Spinal cord (tissue), 10 donors: Measurements from ENCODE around the gene FXYD1. TPM values are rescaled to one million over a fixed set of nuclear protein-coding genes. Genes with fewer than 3 reads are reported as not detected.

Source experiments
- DNase-seq, 6 donors: peaks; one replicate each; pipeline versions ENCODE4 v3.0.0 to v3.0.0-alpha.2; 2013 to 2015; ENCODE audit warnings: low spot score in 6 of 6, low read depth in 4 of 6
- H3K27ac ChIP-seq: one replicate; pipeline ENCODE4 v1.5.1; 2013; ENCODE audit warnings: low read depth, low read length, control low read depth
- H3K27me3 ChIP-seq: one replicate; pipeline ENCODE4 v1.6.1; 2013; ENCODE audit warnings: low read length; ENCODE audit not compliant: control insufficient read depth, insufficient read depth
- H3K36me3 ChIP-seq: one replicate; pipeline ENCODE4 v1.6.1; 2013; ENCODE audit warnings: low read length; ENCODE audit not compliant: control insufficient read depth, insufficient read depth
- H3K4me1 ChIP-seq: one replicate; pipeline ENCODE4 v1.6.1; 2013; ENCODE audit warnings: low read length; ENCODE audit not compliant: control insufficient read depth, insufficient read depth
- H3K4me3 ChIP-seq: one replicate; pipeline ENCODE4 v1.5.1; 2013; ENCODE audit warnings: low read depth, low read length, control low read depth
- H3K9me3 ChIP-seq: one replicate; pipeline ENCODE4 v1.6.1; 2013; ENCODE audit warnings: low read length; ENCODE audit not compliant: control insufficient read depth, insufficient read depth
- WGBS: methylation state at CpG from one replicate; pipeline ENCODE4 v1.1.5; 2013; ENCODE audit warnings: missing lambda C conversion rate; ENCODE audit not compliant: insufficient coverage; 5-methylcytosine and 5-hydroxymethylcytosine counted together
- polyA plus RNA-seq, 2 donors: library from polyadenylated mRNA; unstranded; fragments of 120-200 nt; gene quantifications; one replicate each; pipeline ENCODE4 v1.2.1, GENCODE V29; 2013; ENCODE audit not compliant: insufficient read length in 2 of 2
- total RNA-seq, 2 donors: library from RNA; depleted of rRNA in 1 of 2; stranded (reverse); fragments of 120-200 nt in 1 of 2; fragments of >200 nt in 1 of 2; gene quantifications; one replicate each; pipeline versions ENCODE4 v1.2.3 to v1.2.4, GENCODE V29; 2013 to 2014
- donor health status: healthy.

Gene FXYD1
- total and polyA plus RNA-seq, 4 donors: 20.4 to 104 (median 48.1) TPM

DNA sequence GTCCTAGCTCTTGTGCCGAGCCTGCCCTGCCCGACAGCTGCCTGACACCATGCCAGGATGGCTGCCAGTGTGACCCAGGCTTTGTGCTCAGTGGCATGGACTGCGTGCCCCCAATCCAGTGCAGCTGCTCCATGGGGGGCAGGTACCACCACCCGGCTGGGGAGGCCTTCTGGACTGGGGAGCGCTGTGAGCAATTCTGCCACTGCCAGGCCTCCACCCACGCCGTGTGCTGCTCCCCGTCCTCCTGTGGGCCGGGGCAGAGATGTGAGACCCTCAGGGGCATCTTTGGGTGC is 32.4 kb upstream of the FXYD1 start:
- H3K4me3 ChIP-seq: no peak overlapping the region
- no peaks in the 10 kb centered on the region for H3K9me3 ChIP-seq
- no peak for DNase-seq
- WGBS: 89% methylated on average over 9 of the region's 9 CpGs
- H3K27me3 ChIP-seq: no peaks in the 10 kb centered on the region
- H3K27ac ChIP-seq: no peak overlapping the region
- no peaks in the 10 kb centered on the region for H3K36me3 ChIP-seq
- peaks cover 6% of the 10 kb centered on the region for H3K4me1 ChIP-seq

- H3K9me3 ChIP-seq: no peaks in the 10 kb centered on the region
- H3K27ac ChIP-seq: no peak overlapping the region
- H3K36me3 ChIP-seq: no peaks in the 10 kb centered on the region
- H3K27me3 ChIP-seq: no peaks in the 10 kb centered on the region
- H3K4me3 ChIP-seq: no peak overlapping the region
- no peak for DNase-seq
- peaks cover 13% of the 10 kb centered on the region for H3K4me1 ChIP-seq
- no CpG with 5 or more reads among the region's 2 CpGs for WGBS
Measured at GRCh38 chr19:35106898-35107541, 31.6 kb upstream of the FXYD1 start.

DNA sequence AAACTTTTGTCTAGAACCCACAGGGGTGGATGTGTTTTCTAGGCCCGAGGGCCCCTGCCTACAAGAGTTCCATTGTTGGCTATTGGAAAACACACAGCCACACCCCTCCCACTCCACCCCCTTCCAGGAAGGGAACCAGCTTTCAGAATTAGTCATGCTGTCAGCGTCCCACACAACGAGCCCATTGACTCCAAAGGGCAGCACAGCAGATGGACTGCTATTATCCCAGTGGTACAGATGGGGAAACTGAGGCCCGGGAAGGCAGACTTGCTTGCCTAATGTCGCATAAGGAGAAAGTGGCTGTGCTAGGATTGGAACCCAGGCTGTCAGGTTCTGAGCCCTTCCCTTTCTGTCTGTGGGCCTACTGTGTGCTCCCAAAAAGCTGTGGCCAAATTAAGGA is 31.1 kb upstream of the FXYD1 start:
- Histone ChIP-seq H3K9me3 (no peaks in the 10 kb centered on the region), H3K27ac (peak overlapping the region; percentile 44), H3K27me3 (no peaks in the 10 kb centered on the region), H3K36me3 (no peaks in the 10 kb centered on the region), H3K4me3 (no peak overlapping the region), H3K4me1 (peaks cover 13% of the 10 kb centered on the region)
- WGBS: 8% methylated on average over 3 of the region's 5 CpGs
- peak in 1 of 6 donors; percentile 28 for DNase-seq

DNA sequence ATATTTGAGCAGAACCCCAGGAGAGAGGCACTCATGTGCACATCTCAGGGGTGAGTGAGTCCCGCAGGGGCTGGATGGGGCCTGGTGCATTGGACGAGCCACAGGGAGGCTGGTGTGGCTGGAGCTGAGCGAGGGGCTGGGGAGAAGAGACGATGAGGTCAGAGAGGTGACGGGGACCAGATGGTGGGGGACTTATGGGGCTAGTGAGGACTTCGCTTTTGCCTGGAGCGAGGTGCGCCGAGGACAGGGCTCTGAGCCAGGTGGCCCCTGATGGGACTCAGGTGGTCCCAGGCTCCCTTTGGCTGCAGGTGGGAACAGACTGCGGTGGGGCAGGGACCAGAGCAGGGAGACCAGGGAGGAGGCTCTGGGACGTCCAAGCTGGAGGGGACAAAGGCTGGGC is 29.9 kb upstream of the FXYD1 start:
- Histone ChIP-seq H3K4me3 (no peak overlapping the region), H3K27ac (no peak overlapping the region), H3K36me3 (no peaks in the 10 kb centered on the region), H3K9me3 (no peaks in the 10 kb centered on the region), H3K4me1 (peaks cover 17% of the 10 kb centered on the region), H3K27me3 (no peaks in the 10 kb centered on the region)
- 79% methylated on average over 10 of the region's 11 CpGs for WGBS
- DNase-seq: no peak

GRCh38 chr19:35109395-35110112 is 29.1 kb upstream of the FXYD1 start:
- H3K4me3 ChIP-seq: no peak overlapping the region
- no peaks in the 10 kb centered on the region for H3K9me3 ChIP-seq
- H3K27me3 ChIP-seq: no peaks in the 10 kb centered on the region
- WGBS: 80% methylated on average over 19 of the region's 22 CpGs
- H3K27ac ChIP-seq: no peak overlapping the region
- no peaks in the 10 kb centered on the region for H3K36me3 ChIP-seq
- DNase-seq: no peak
- H3K4me1 ChIP-seq: peaks cover 21% of the 10 kb centered on the region

DNA sequence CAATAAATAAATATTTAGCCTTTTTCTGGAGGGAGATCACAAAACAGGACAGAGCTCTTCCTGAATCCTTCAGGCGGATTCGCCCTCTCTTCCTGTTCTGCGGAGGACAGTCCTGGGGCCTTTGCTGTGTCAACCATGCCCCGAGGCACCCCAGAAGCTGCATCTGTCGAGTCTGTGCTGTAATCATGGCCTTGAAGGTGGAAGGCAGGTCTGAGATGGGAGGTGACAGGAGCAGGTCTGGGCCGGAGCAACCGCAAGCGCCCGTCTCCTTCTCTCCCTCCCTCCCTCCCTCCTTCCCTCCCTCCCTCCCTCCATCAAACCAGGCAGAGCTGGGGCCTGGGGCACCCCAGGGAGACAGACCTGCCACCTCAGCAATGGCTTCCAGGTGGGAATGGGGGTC is 27.6 kb upstream of the FXYD1 start:
- 80% methylated on average over 2 of the region's 9 CpGs for WGBS
- H3K4me1 ChIP-seq: peaks cover 35% of the 10 kb centered on the region
- H3K4me3 ChIP-seq: no peak overlapping the region
- no peaks in the 10 kb centered on the region for H3K9me3 ChIP-seq
- no peak overlapping the region for H3K27ac ChIP-seq
- no peaks in the 10 kb centered on the region for H3K27me3 ChIP-seq
- H3K36me3 ChIP-seq: no peaks in the 10 kb centered on the region
- DNase-seq: no peak

DNA sequence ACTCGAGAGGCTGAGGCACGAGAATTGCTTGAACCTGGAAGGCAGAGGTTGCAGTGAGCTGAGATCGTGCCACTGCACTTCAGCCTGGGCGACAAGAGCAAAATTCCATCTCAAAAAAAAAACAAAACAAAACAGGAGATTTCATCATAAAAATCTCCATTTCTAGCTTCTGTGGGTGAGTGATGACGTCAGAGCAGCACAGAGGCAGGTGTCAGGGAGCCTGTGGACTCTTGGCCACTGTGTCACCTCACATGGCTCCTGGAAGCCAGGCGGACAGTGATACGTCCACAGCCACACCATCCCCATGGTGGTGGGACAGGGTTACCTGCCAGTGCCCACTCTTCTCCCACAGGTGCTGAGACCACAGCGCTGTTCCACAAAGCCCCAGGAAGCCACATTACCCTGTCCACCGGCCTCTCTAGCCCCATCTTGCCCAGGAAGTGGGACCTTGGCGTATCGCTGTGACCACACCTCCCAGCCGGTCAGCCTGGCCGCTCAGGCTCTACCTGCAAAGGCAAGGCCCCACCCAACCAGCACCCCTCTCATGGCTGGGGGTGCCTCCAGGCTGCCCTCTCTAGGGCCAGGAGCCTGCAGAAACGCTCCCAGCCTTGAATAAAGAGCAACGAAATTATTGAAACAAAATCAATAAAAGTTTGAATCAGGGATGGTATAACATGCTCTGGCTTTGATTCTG is 25.5 kb upstream of the FXYD1 start:
- no peak overlapping the region for H3K27ac ChIP-seq
- no peaks in the 10 kb centered on the region for H3K9me3 ChIP-seq
- H3K4me1 ChIP-seq: peaks cover 53% of the 10 kb centered on the region
- no peaks in the 10 kb centered on the region for H3K27me3 ChIP-seq
- DNase-seq: no peak
- no peak overlapping the region for H3K4me3 ChIP-seq
- H3K36me3 ChIP-seq: no peaks in the 10 kb centered on the region
- 85% methylated on average over 11 of the region's 15 CpGs for WGBS

- Histone ChIP-seq H3K36me3 (no peaks in the 10 kb centered on the region), H3K9me3 (no peaks in the 10 kb centered on the region), H3K4me3 (peak overlapping the region; percentile 29), H3K27me3 (no peaks in the 10 kb centered on the region), H3K4me1 (peaks cover 62% of the 10 kb centered on the region), H3K27ac (peak overlapping the region; percentile 88)
- WGBS: 3% methylated on average over 18 of the region's 23 CpGs
- peak in 4 of 6 donors; percentile 68 to 94 (median 80) for DNase-seq
Measured at GRCh38 chr19:35114353-35115176, 24.1 kb upstream of the FXYD1 start.

- DNase-seq: peak in 4 of 6 donors; percentile 59 to 91 (median 72)
- Histone ChIP-seq H3K27me3 (no peaks in the 10 kb centered on the region), H3K36me3 (no peaks in the 10 kb centered on the region), H3K9me3 (no peaks in the 10 kb centered on the region), H3K4me3 (peak within 1 kb of the TSS; percentile 29), H3K4me1 (peaks cover 58% of the 10 kb centered on the region), H3K27ac (peak within 1 kb of the TSS; percentile 88)
- WGBS: 33% methylated on average over 7 of the region's 14 CpGs
Measured at GRCh38 chr19:35115177-35115951, 23.3 kb upstream of the FXYD1 start, which contains the start of gene FXYD3. Gene FXYD3, plus strand, starts transcription at chr19:35115823. Its CDS starts 3,554 bp downstream, at chr19:35119377.
